KMS-11 (cell line): ENCODE data around the gene KAZN.

Source experiments
- H2AFZ ChIP-seq: fragments of 200-600 bp; sonication (generic); 2 replicates; pipeline ENCODE4 v1.6.1; 2016; ENCODE audit warnings: antibody characterized with exemption, mixed run types, low read depth
- H3K27ac ChIP-seq: fragments of 200-600 bp; sonication (generic); 2 replicates; pipeline ENCODE4 v1.6.1; 2016; ENCODE audit warnings: mild to moderate bottlenecking, mixed run types
- H3K27me3 ChIP-seq: fragments of 200-600 bp; sonication (generic); 2 replicates; pipeline ENCODE4 v1.6.1; 2017; ENCODE audit warnings: mild to moderate bottlenecking, low read depth, mixed run types, moderate library complexity; ENCODE audit not compliant: insufficient read depth
- H3K36me3 ChIP-seq: fragments of 200-600 bp; sonication (generic); 2 replicates; pipeline ENCODE4 v1.6.1; 2017; ENCODE audit warnings: mild to moderate bottlenecking, mixed run types; ENCODE audit not compliant: insufficient read depth
- H3K4me1 ChIP-seq: fragments of 200-600 bp; sonication (generic); 2 replicates; pipeline ENCODE4 v1.6.1; 2016; ENCODE audit warnings: mild to moderate bottlenecking, low read depth, mixed run types; ENCODE audit not compliant: poor library complexity, severe bottlenecking
- H3K4me2 ChIP-seq: fragments of 200-600 bp; sonication (generic); 2 replicates; pipeline ENCODE4 v1.7.0; 2016; ENCODE audit warnings: mild to moderate bottlenecking, mixed run types
- H3K4me3 ChIP-seq: fragments of 200-600 bp; sonication (generic); IDR thresholded peaks from 2 replicates; pipeline ENCODE4 v1.6.1; 2017; ENCODE audit warnings: low read depth, low read length, mixed read lengths; ENCODE audit not compliant: insufficient read depth
- H3K79me2 ChIP-seq: fragments of 200-600 bp; sonication (generic); 2 replicates; pipeline ENCODE4 v1.6.1; 2016; ENCODE audit warnings: low read depth, mixed run types; ENCODE audit not compliant: insufficient read depth
- H3K9ac ChIP-seq: fragments of 200-600 bp; sonication (generic); 2 replicates; pipeline ENCODE4 v1.6.1; 2016; ENCODE audit warnings: mild to moderate bottlenecking, mixed run types
- H4K20me1 ChIP-seq: fragments of 200-600 bp; sonication (generic); 2 replicates; pipeline ENCODE4 v1.6.1; 2016; ENCODE audit warnings: mild to moderate bottlenecking, mixed run types; ENCODE audit not compliant: insufficient read depth
- TF ChIP-seq, protein P1 (sequence below): fragments of 200-600 bp; sonication (generic); conservative IDR thresholded peaks from 2 replicates; pipeline ENCODE4 v1.6.1; 2017; ENCODE audit warnings: low read depth, mild to moderate bottlenecking, antibody characterized with exemption, low read length, moderate library complexity, mixed read lengths

Gene KAZN

DNA sequence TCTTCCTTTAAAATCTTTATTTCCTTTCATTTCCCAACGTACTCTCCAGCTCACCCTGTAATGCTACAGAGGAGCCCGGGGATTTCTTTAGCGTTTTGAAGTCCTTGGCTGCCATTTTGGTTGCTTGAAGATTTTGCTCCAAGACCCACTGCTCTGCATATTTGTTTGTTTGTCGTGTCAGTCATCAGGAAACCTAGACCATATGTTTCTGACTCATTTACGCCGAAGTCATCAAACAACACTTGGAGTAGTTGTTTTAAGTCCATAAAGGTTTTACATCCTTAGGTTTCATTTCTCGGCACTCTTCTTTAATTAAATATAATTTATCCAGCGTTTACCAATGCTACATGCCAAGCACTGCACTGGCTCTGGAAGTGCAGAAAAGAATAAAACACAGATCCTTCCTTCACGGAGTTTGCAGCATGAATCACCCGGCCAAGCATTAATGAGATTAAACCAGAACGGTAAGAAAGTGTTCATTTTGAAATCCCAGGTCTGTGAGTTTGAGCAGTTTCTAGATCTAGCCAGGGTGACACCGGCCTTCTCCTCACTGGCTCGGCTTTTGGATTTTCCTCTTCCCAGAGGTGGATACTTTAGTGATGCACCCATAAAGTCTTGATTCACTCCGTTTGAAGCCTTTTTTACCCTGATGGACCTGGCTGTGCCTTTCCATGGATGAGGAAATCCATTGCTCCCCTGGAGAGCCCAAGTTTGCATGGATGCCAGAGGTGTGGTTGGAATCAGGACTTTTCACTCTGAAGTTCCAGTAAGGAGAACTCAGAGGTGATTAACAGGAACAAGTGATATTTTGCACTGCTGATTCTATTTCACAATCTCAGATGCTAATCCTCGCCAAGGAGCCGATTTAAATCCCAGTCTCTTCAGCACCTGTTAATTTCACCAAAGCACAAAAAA is 109.3 kb downstream of the KAZN start:
- Histone ChIP-seq H3K4me1 (no peaks in the 10 kb centered on the region), H3K36me3 (no peaks in the 10 kb centered on the region), H3K27me3 (no peaks in the 10 kb centered on the region), H4K20me1 (no peaks in the 10 kb centered on the region), H3K4me2 (no peak overlapping the region), H3K4me3 (no peak overlapping the region), H2AFZ (no peak overlapping the region), H3K79me2 (no peaks in the 10 kb centered on the region), H3K9ac (no peak overlapping the region), H3K27ac (no peak overlapping the region)
- TF ChIP-seq, protein P1, sequence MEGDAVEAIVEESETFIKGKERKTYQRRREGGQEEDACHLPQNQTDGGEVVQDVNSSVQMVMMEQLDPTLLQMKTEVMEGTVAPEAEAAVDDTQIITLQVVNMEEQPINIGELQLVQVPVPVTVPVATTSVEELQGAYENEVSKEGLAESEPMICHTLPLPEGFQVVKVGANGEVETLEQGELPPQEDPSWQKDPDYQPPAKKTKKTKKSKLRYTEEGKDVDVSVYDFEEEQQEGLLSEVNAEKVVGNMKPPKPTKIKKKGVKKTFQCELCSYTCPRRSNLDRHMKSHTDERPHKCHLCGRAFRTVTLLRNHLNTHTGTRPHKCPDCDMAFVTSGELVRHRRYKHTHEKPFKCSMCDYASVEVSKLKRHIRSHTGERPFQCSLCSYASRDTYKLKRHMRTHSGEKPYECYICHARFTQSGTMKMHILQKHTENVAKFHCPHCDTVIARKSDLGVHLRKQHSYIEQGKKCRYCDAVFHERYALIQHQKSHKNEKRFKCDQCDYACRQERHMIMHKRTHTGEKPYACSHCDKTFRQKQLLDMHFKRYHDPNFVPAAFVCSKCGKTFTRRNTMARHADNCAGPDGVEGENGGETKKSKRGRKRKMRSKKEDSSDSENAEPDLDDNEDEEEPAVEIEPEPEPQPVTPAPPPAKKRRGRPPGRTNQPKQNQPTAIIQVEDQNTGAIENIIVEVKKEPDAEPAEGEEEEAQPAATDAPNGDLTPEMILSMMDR = no peak

DNA sequence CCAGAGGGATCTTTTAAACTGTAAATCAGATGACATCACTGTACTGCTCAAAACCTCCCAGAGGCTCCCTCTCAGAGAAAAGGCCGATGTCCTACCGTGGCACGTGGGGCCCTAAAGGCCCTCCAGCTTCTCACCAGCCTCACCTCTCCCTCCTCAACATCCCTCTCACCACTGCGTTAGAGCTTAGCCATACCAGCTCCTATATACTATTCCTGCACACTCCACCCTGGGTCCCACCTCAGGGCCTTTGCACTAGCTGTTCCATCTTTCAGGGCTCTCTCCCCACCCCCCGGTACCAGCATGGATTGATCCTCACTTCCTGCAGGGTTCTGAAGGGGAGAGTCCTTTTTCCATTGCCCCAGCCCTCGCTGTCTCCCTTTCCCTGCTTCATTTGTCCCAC is 111.8 kb downstream of the KAZN start:
- no peaks in the 10 kb centered on the region for H3K36me3 ChIP-seq
- H3K4me2 ChIP-seq = no peak overlapping the region
- no peaks in the 10 kb centered on the region for H3K4me1 ChIP-seq
- no peak overlapping the region for H3K4me3 ChIP-seq
- H3K27ac ChIP-seq = no peak overlapping the region
- H3K79me2 ChIP-seq = no peaks in the 10 kb centered on the region
- H2AFZ ChIP-seq = no peak overlapping the region
- no peak overlapping the region for H3K9ac ChIP-seq
- TF ChIP-seq, protein P1 = no peak
- H4K20me1 ChIP-seq = no peaks in the 10 kb centered on the region
- H3K27me3 ChIP-seq = no peaks in the 10 kb centered on the region

DNA sequence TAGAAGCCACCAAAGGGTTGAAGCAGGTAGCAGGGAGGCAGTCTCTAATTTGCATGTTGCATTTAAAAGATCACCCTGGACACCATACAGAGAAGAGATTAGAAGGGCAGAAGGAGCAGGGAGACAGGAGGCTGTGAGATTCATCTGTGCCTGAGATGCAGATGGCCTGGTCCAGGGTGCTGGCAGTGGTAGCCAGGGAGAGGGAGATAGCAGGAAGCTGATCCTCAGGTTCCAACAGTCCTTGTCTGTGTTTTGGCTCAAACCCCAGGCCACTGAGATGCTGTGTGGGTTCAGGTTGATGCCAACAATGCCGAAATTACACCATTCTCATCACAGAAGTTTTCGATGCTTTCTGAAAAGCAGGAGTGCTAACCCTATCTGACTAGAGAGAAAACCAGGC is 113.7 kb downstream of the KAZN start:
- Histone ChIP-seq H4K20me1 (no peaks in the 10 kb centered on the region), H3K4me1 (no peaks in the 10 kb centered on the region), H3K4me3 (no peak overlapping the region), H3K9ac (no peak overlapping the region), H3K36me3 (no peaks in the 10 kb centered on the region), H3K4me2 (no peak overlapping the region), H3K27ac (no peak overlapping the region), H3K79me2 (no peaks in the 10 kb centered on the region), H2AFZ (no peak overlapping the region), H3K27me3 (no peaks in the 10 kb centered on the region; the same call in 1 of the 2 replicates)
- TF ChIP-seq, protein P1 = no peak

DNA sequence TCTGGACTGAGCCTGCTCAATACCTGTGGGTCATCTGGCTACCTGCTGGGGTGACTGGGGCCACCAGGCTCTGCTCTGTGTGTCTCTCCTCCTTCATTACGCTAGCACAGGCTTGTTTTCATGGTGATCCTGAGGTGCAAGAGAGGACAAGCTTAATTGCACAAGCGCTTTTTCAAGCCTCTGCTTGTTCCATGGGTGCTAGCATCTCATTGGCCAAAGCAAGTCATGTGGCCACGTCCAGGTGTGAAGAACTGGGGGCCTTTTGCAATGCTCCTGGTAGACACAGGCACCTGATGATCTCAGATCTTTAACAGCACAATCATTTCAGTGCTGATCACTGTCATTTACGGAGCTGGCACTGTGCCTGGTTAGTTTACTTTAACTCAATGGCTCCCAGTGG is 114.6 kb downstream of the KAZN start:
- Histone ChIP-seq H3K9ac (no peak overlapping the region), H3K4me3 (no peak overlapping the region), H3K79me2 (no peaks in the 10 kb centered on the region), H3K27me3 (no peaks in the 10 kb centered on the region; the same call in 1 of the 2 replicates), H3K4me2 (no peak overlapping the region), H4K20me1 (no peaks in the 10 kb centered on the region), H3K4me1 (no peaks in the 10 kb centered on the region), H3K27ac (no peak overlapping the region), H3K36me3 (no peaks in the 10 kb centered on the region), H2AFZ (no peak overlapping the region)
- TF ChIP-seq, protein P1 = no peak
